Endothelial cell of umbilical vein (primary cell): Measurements from ENCODE around the gene ANKH. TPM values are rescaled to one million over a fixed set of nuclear protein-coding genes. Genes with fewer than 3 reads are reported as not detected.
A peak's percentile ranks its signal among the peaks of the same experiment; 100 is the strongest.

Experiments used
- BruUV-seq: library from RNA; stranded (reverse); fragments of 400-500 nt; replicated peaks from 2 replicates; lab custom pipeline; 2021; lab: Mats Ljungman, UMichigan
- CTCF ChIA-PET: fragments of 300-600, 350-600 bp; sonication (Branson Sonifier 250); formaldehyde crosslinking; loops from one replicate; lab custom pipeline; 2021; ENCODE audit warnings: antibody characterized with exemption, inconsistent platforms; lab: Charles Lee
- POLR2A ChIA-PET: fragments of 300-600, 350-600 bp; sonication (Branson Sonifier 250); formaldehyde crosslinking; loops from one replicate; lab custom pipeline; 2021; ENCODE audit warnings: antibody characterized with exemption, inconsistent platforms; lab: Charles Lee
- DNase-seq: peaks from one replicate; pipeline ENCODE4 v3.0.0-alpha.2; 2011; ENCODE audit warnings: low read depth, low spot score
- FAIRE-seq: peaks from 2 replicates; lab custom pipeline; 2011; peaks lifted over from hg19 to GRCh38; lab: Jason Lieb, UNC
- H2AFZ ChIP-seq: 2 replicates; pipeline ENCODE4 v1.6.0; 2012; ENCODE audit warnings: low read depth, low read length, control low read depth, inconsistent platforms
- H3K27ac ChIP-seq: 2 replicates; pipeline ENCODE4 v1.5.1; 2011; ENCODE audit warnings: low read depth, mild to moderate bottlenecking, control low read depth, low read length, moderate library complexity; ENCODE audit not compliant: insufficient read depth
- H3K27me3 ChIP-seq, 2 experiments: 2 replicates each; pipeline versions ENCODE4 v1.6.0 to v1.6.1; 2011; ENCODE audit warnings: low read length in 2 of 2, mixed read lengths in 1 of 2; ENCODE audit not compliant: control insufficient read depth in 2 of 2, insufficient read depth in 2 of 2
- H3K36me3 ChIP-seq, 2 experiments: 2 replicates in 1 of 2; 3 replicates in 1 of 2; pipeline ENCODE4 v1.5.1; 2011; ENCODE audit warnings: low read length in 2 of 2, mild to moderate bottlenecking in 1 of 2, moderate library complexity in 1 of 2; ENCODE audit not compliant: control insufficient read depth in 2 of 2, insufficient read depth in 2 of 2; ENCODE audit errors: extremely low read depth in 1 of 2
- H3K4me1 ChIP-seq: 3 replicates; pipeline ENCODE4 v1.5.1; 2011; ENCODE audit warnings: mild to moderate bottlenecking, low read length; ENCODE audit not compliant: control insufficient read depth, insufficient read depth; ENCODE audit errors: extremely low read depth
- H3K4me2 ChIP-seq: 2 replicates; pipeline ENCODE4 v1.6.1; 2011; ENCODE audit warnings: low read length, control low read depth, mixed read lengths; ENCODE audit not compliant: insufficient read depth
- H3K4me3 ChIP-seq, 3 experiments: fragments of 200-600 bp in 1 of 3; sonication (generic), shearing (Covaris generic) in 1 of 3; replicated peaks in 1 of 3; 2 replicates each; pipeline ENCODE4 v1.5.1; 2011 to 2016; ENCODE audit warnings: control low read depth in 3 of 3, low read length in 3 of 3, mild to moderate bottlenecking in 2 of 3, inconsistent platforms in 1 of 3, low read depth in 1 of 3, moderate library complexity in 1 of 3; ENCODE audit not compliant: insufficient read depth in 1 of 3
- H3K79me2 ChIP-seq: 2 replicates; pipeline ENCODE4 v1.6.0; 2012; ENCODE audit warnings: low read length, inconsistent platforms; ENCODE audit not compliant: control insufficient read depth, insufficient read depth
- H3K9ac ChIP-seq: replicated peaks from 2 replicates; pipeline ENCODE3; 2011; ENCODE audit warnings: low read length, control low read depth; ENCODE audit not compliant: insufficient read depth; ENCODE audit errors: extremely low read depth
- H3K9me1 ChIP-seq: replicated peaks from 3 replicates; pipeline ENCODE4 v1.6.0; 2011; ENCODE audit warnings: mild to moderate bottlenecking, low read length; ENCODE audit not compliant: control insufficient read depth, insufficient read depth; ENCODE audit errors: extremely low read depth
- H3K9me3 ChIP-seq: replicated peaks from 2 replicates; pipeline ENCODE4 v1.5.1; 2012; ENCODE audit warnings: low read length, inconsistent platforms; ENCODE audit not compliant: control insufficient read depth, insufficient read depth
- H4K20me1 ChIP-seq: replicated peaks from 2 replicates; pipeline ENCODE3; 2011; ENCODE audit warnings: mild to moderate bottlenecking, low read length; ENCODE audit not compliant: control insufficient read depth, insufficient read depth; ENCODE audit errors: extremely low read depth
- EZH2 ChIP-seq: IDR thresholded peaks from 2 replicates; pipeline ENCODE4 v1.6.1; 2012; ENCODE audit warnings: borderline replicate concordance, low read depth, mild to moderate bottlenecking, moderate library complexity, low read length, inconsistent platforms; ENCODE audit not compliant: severe bottlenecking
- FOS ChIP-seq: IDR thresholded peaks from 2 replicates; pipeline ENCODE4 v1.6.1; 2011; ENCODE audit warnings: mild to moderate bottlenecking, low read length, moderate library complexity, borderline replicate concordance; ENCODE audit not compliant: insufficient read depth
- GATA2 ChIP-seq: IDR thresholded peaks from 2 replicates; pipeline ENCODE4 v1.7.0; 2011; ENCODE audit warnings: low read depth, mild to moderate bottlenecking, moderate library complexity, mixed read lengths, low read length; ENCODE audit not compliant: insufficient read length, insufficient read depth
- JUN ChIP-seq: IDR thresholded peaks from 2 replicates; pipeline ENCODE4 v1.6.1; 2011; ENCODE audit warnings: borderline replicate concordance, low read depth; ENCODE audit not compliant: insufficient read length, insufficient read depth
- MYC ChIP-seq: IDR thresholded peaks from one replicate; pipeline ENCODE4 v1.6.1; 2011; ENCODE audit warnings: mild to moderate bottlenecking, low read depth, low read length
- POLR2A ChIP-seq: IDR thresholded peaks from 2 replicates; pipeline ENCODE4 v1.6.1; 2012; ENCODE audit warnings: low read depth, mild to moderate bottlenecking, control low read depth, low read length
- POLR2AphosphoS5 ChIP-seq: IDR thresholded peaks from 2 replicates; pipeline ENCODE4 v1.6.1; 2012; ENCODE audit warnings: low read depth, mild to moderate bottlenecking, control low read depth, low read length, moderate library complexity; ENCODE audit not compliant: insufficient read depth
- dilution Hi-C: fragments of 300-500 bp; cut with MboI; formaldehyde crosslinking; loops from one replicate; pipeline ENCODE4 v1.15.0; 2019; ENCODE audit warnings: low sequenced_read_pairs; ENCODE audit not compliant: extremely low pct_ligation_motif_present
- intact Hi-C: fragments of 100-400 bp; cut with micrococcal nuclease; formaldehyde crosslinking; loops from one replicate; pipeline ENCODE4 v1.10.0; 2022
- polyA plus RNA-seq, 4 experiments: library from polyadenylated mRNA; depleted of rRNA in 3 of 4; stranded (reverse) in 3 of 4; unstranded in 1 of 4; fragments of >200 nt; gene quantifications; 2 replicates each; pipeline versions ENCODE4 v1.2.1 to v1.2.3, GENCODE V29; 2011 to 2012; ENCODE audit warnings: missing spikeins in 1 of 4
- total RNA-seq: library from RNA; stranded (reverse); gene quantifications from 2 replicates; pipeline ENCODE4 v1.2.3, GENCODE V29; 2021
- TF ChIP-seq, protein P1 (sequence below): IDR thresholded peaks from 2 replicates; pipeline ENCODE4 v1.6.1; 2011; ENCODE audit not compliant: insufficient read depth, insufficient read length
- TF ChIP-seq, protein P2 (sequence below), 2 donors: IDR thresholded peaks; 1 replicate in 1 of 2; 2 replicates in 1 of 2; pipeline ENCODE4 v1.5.1; 2011; ENCODE audit warnings: low read length in 2 of 2, mild to moderate bottlenecking in 2 of 2, moderate library complexity in 2 of 2, control low read depth in 1 of 2, inconsistent platforms in 1 of 2, low read depth in 1 of 2; ENCODE audit not compliant: insufficient read depth in 1 of 2; ENCODE audit errors: extremely low read depth in 1 of 2

ANKH gene
- total and polyA plus RNA-seq, 2 donors (not counting 3 experiments of a cell fraction or from before 2014, with no cell fraction given) = 12.7 to 31.4 TPM

DNA sequence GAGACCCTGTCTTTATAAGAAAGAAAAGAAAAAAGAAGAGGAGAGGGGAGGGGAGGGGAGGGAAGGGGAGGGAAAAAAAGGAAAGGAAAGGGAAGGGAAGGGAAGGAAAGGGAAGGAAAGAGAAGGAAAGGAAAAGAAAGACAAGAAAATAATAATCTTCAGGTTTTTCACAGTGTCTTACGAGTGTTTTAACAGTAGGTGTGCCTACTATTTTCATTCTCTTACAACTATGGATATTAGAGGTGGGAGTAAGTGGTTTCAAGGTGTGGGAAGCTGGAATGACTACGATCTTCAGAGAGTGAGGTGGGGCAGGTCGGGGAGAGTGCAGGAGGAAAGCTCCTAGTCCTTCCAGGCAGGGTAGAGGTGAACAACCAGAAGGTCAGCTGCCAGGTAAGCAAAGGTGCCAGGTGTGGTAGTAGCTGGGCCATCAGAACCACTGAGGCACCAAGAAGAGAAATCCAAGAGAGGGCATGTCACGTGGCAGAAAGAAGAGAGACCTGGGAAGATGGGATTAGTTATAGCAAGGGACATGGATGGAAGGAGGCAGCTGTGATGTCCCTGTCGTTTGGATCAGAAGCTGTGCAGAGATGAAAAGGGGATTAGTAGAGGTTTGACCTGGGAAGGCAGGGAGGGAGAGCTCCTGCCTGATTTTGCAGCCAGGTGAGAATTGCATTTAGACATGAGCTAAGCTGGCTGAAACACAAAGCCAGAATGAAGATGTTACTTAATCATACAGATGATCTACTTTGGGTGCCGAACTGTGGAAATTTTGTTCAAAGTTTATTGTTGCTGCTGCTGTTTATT, 111.6 kb downstream of the ANKH start:
- Histone ChIP-seq H3K79me2 (no peaks in the 10 kb centered on the region), H2AFZ (no peak overlapping the region), H3K9me3 (no peaks in the 10 kb centered on the region), H3K27ac (no peak overlapping the region), H3K4me3 (no peak overlapping the region), H3K9ac (no peak overlapping the region), H3K27me3 (no peaks in the 10 kb centered on the region), H3K9me1 (no peaks in the 10 kb centered on the region), H4K20me1 (no peaks in the 10 kb centered on the region), H3K36me3 (no peaks in the 10 kb centered on the region), H3K4me2 (no peak overlapping the region), H3K4me1 (peaks cover 16% of the 10 kb centered on the region)
- FAIRE-seq = no peak
- CTCF ChIA-PET = interaction anchor here (0.9 to 1.4 kb wide), 6 partner anchors 9 to 243 kb away, joined by 3 to 4 read pairs (median 3); no protein-coding TSS in a partner anchor
- TF ChIP-seq MYC = no peak
- TF ChIP-seq POLR2AphosphoS5 = no peak
- TF ChIP-seq, protein P1, sequence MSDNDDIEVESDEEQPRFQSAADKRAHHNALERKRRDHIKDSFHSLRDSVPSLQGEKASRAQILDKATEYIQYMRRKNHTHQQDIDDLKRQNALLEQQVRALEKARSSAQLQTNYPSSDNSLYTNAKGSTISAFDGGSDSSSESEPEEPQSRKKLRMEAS = no peak
- no TSS peak for BruUV-seq
- dilution Hi-C loops (no loop called here), intact Hi-C loops (loop anchor here (5.0 kb wide), 1 partner anchor 62 kb away; no protein-coding TSS in a partner anchor)
- POLR2A ChIA-PET = no interaction called here
- DNase-seq = no peak

DNA sequence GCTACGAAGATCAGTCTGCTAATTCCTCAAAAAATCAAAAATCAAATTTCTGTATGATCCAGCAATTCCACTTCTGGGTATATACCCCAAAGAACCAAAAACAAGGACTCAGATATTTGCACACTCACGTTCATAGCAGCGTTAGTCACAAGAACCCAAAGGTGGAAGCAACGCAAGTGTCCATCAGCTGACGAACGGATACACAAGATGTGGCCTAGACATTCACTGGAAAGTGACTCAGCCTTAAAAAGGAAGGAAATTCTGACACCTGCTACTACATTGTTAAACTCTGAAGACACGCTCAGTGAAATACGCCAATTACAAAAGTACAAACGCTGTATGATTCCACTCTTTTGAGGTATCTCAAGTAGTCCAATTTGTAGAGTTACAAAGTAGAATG, 113.7 kb downstream of the ANKH start:
- DNase-seq = peak; percentile 71
- FAIRE-seq = peak; percentile 96
- peak overlapping the region; percentile 42 for H3K9ac ChIP-seq
- no peaks in the 10 kb centered on the region for H3K9me3 ChIP-seq
- intact Hi-C loops (loop anchor here (1.0 to 5.0 kb wide), 3 partner anchors 19 to 64 kb away; no protein-coding TSS in a partner anchor), dilution Hi-C loops (no loop called here)
- no peaks in the 10 kb centered on the region for H3K36me3 ChIP-seq
- H3K4me2 ChIP-seq = peak overlapping the region; percentile 59
- H3K79me2 ChIP-seq = no peaks in the 10 kb centered on the region
- no peak overlapping the region for H3K4me3 ChIP-seq
- H3K27ac ChIP-seq = peak overlapping the region; percentile 92
- ChIA-PET CTCF (interaction anchor here (0.9 to 1.6 kb wide), 3 partner anchors 10 to 246 kb away, joined by 4 to 7 read pairs (median 5); no protein-coding TSS in a partner anchor), POLR2A (no interaction called here)
- peak overlapping the region; percentile 44 for H2AFZ ChIP-seq
- H3K4me1 ChIP-seq = peaks cover 16% of the 10 kb centered on the region
- H4K20me1 ChIP-seq = no peaks in the 10 kb centered on the region
- H3K9me1 ChIP-seq = no peaks in the 10 kb centered on the region
- TF ChIP-seq POLR2AphosphoS5 (peak; percentile 52), EZH2 (no peak), FOS (peak; percentile 17), GATA2 (no peak), JUN (peak; percentile 83), MYC (no peak), POLR2A (no peak)
- TF ChIP-seq, protein P1 = peak; percentile 17
- TF ChIP-seq, protein P2, sequence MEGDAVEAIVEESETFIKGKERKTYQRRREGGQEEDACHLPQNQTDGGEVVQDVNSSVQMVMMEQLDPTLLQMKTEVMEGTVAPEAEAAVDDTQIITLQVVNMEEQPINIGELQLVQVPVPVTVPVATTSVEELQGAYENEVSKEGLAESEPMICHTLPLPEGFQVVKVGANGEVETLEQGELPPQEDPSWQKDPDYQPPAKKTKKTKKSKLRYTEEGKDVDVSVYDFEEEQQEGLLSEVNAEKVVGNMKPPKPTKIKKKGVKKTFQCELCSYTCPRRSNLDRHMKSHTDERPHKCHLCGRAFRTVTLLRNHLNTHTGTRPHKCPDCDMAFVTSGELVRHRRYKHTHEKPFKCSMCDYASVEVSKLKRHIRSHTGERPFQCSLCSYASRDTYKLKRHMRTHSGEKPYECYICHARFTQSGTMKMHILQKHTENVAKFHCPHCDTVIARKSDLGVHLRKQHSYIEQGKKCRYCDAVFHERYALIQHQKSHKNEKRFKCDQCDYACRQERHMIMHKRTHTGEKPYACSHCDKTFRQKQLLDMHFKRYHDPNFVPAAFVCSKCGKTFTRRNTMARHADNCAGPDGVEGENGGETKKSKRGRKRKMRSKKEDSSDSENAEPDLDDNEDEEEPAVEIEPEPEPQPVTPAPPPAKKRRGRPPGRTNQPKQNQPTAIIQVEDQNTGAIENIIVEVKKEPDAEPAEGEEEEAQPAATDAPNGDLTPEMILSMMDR (IDR thresholded peaks at IDR 0.05; ENCODE audit: extremely low read depth in 1 of 2, insufficient read depth in 1 of 2, low read depth in 1 of 2, low read length in 2 of 2) = no peak
- BruUV-seq = no TSS peak
- H3K27me3 ChIP-seq = no peaks in the 10 kb centered on the region
